GM12872 (cell line): ENCODE data around the gene AKR1B1.

ENCODE experiments used
- CTCF ChIP-seq: IDR thresholded peaks from 3 replicates; pipeline ENCODE4 v1.5.1; 2011; ENCODE audit warnings: low read depth, mild to moderate bottlenecking, low read length, moderate library complexity; ENCODE audit not compliant: insufficient read depth

AKR1B1 gene

GRCh38 chr7:134493091-134493490 is 34.2 kb upstream of the AKR1B1 start:
- TF ChIP-seq CTCF: no peak

- TF ChIP-seq CTCF: no peak
These were observed 26.3 kb upstream of the AKR1B1 start for GRCh38 chr7:134485203-134485602.

GRCh38 chr7:134483296-134483695 is 24.4 kb upstream of the AKR1B1 start:
- no peak for TF ChIP-seq CTCF

GRCh38 chr7:134482858-134483257 is 24.0 kb upstream of the AKR1B1 start:
- no peak for TF ChIP-seq CTCF

- no peak for TF ChIP-seq CTCF
These were observed 22.3 kb upstream of the AKR1B1 start for GRCh38 chr7:134481167-134481566.

GRCh38 chr7:134480730-134481129 is 21.8 kb upstream of the AKR1B1 start:
- no peak for TF ChIP-seq CTCF

- no peak for TF ChIP-seq CTCF
These were observed 21.3 kb upstream of the AKR1B1 start for GRCh38 chr7:134480202-134480601.

GRCh38 chr7:134478707-134479106 is 19.8 kb upstream of the AKR1B1 start:
- no peak for TF ChIP-seq CTCF
